ENCODE results near the gene GPRC5D.

The GPRC5D gene

GRCh38 chr12:12936983-12937491 is 14.9 kb downstream of the GPRC5D start:
- DNase-seq (ENCODE audit: low spot score): no peak

- DNase-seq (ENCODE audit: low spot score): no peak
Observed at GRCh38 chr12:12934556-12934955, 17.4 kb downstream of the GPRC5D start.

GRCh38 chr12:12933742-12934141 is 18.2 kb downstream of the GPRC5D start:
- DNase-seq (ENCODE audit: low spot score): no peak

GRCh38 chr12:12930633-12931219 is 21.2 kb downstream of the GPRC5D start:
- DNase-seq (ENCODE audit: low spot score): no peak

- DNase-seq (ENCODE audit: low spot score): no peak
Observed at GRCh38 chr12:12929696-12930095, 22.3 kb downstream of the GPRC5D start.

GRCh38 chr12:12927211-12928079 is 24.5 kb downstream of the GPRC5D start:
- peak; percentile 45 for DNase-seq (ENCODE audit: low spot score)

GRCh38 chr12:12926571-12927071 is 25.3 kb downstream of the GPRC5D start:
- DNase-seq (ENCODE audit: low spot score): no peak

GRCh38 chr12:12925388-12925787 is 26.6 kb downstream of the GPRC5D start:
- DNase-seq (ENCODE audit: low spot score): no peak

- DNase-seq (ENCODE audit: low spot score): no peak
Observed at GRCh38 chr12:12924169-12924568, 27.8 kb downstream of the GPRC5D start.

- no peak for DNase-seq (ENCODE audit: low spot score)
Observed at GRCh38 chr12:12922978-12923377, 29.0 kb downstream of the GPRC5D start.

DNA sequence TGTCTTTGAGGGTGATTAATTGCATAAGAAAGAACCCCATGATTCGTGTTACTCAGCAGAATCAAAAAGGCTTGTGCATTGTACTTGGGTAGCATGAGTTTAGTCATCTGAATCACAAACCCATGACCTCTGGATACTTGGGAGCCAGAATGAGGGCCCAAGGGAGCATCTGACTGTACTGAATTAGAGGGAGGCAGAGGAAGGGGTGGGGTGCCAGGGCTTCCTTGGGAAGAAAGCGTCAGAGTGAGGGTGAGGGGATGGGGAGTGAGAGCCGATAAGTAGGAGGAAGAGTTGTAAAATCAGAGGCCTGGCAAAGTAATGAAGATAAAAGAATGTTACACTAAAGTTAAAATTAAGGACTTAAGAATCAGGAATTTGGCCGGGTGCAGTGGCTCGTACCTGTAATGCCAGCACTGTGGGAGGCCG is 29.8 kb downstream of the GPRC5D start:
- DNase-seq (ENCODE audit: low spot score): no peak

GRCh38 chr12:12919666-12920435 is 32.1 kb downstream of the GPRC5D start:
- no peak for DNase-seq (ENCODE audit: low spot score)

GRCh38 chr12:12918781-12919389 is 33.1 kb downstream of the GPRC5D start:
- no peak for DNase-seq (ENCODE audit: low spot score)

- DNase-seq (ENCODE audit: low spot score): no peak
Observed at GRCh38 chr12:12917517-12917916, 34.5 kb downstream of the GPRC5D start.

- peak; percentile 76 for DNase-seq (ENCODE audit: low spot score)
Observed at GRCh38 chr12:12916135-12916944, 35.6 kb downstream of the GPRC5D start.

GRCh38 chr12:12915656-12916055 is 36.3 kb downstream of the GPRC5D start:
- DNase-seq (ENCODE audit: low spot score): no peak

DNA sequence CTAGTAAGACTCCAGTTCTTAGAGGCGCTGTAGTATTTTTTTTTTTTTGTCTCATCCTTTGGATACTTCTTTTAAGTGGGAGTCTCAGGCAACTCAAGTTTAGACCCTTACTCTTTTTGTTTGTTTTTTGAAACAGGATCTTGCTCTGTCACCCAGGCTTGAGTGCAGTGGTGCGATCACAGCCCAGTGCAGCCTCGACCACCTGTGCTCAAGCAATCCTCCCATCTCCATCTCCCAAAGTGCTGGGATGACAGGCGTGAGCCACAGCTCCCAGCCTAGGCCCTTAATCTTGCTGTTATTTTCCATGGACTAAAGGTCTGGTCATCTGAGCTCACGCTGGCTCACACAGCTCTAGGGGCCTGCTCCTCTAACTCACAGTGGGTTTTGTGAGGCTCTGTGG is 39.3 kb downstream of the GPRC5D start:
- no peak for DNase-seq (ENCODE audit: low spot score)

- DNase-seq (ENCODE audit: low spot score): no peak
Observed at GRCh38 chr12:12909995-12910420, 42.0 kb downstream of the GPRC5D start.

- DNase-seq (ENCODE audit: low spot score): peak; percentile 14
Observed at GRCh38 chr12:12909228-12909994, 42.6 kb downstream of the GPRC5D start.

DNA sequence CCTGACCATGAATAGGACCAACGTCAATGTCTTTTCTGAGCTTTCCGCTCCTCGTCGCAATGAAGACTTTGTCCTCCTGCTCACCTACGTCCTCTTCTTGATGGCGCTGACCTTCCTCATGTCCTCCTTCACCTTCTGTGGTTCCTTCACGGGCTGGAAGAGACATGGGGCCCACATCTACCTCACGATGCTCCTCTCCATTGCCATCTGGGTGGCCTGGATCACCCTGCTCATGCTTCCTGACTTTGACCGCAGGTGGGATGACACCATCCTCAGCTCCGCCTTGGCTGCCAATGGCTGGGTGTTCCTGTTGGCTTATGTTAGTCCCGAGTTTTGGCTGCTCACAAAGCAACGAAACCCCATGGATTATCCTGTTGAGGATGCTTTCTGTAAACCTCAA is 43.3 kb downstream of the GPRC5D start:
- DNase-seq (ENCODE audit: low spot score): no peak
